ENCODE measurements around the gene IRX6. TPM values are rescaled to one million over a fixed set of nuclear protein-coding genes. Genes with fewer than 3 reads are reported as not detected.

IRX6 gene
- total RNA-seq, 2 experiments from 2014 or later = not detected

GRCh38 chr16:55379876-55380390 is 55.9 kb downstream of the IRX6 start:
- H3K36me3 Mint-ChIP-seq = no peaks in the 10 kb centered on the region
- POLR2A ChIA-PET = no interaction called here
- DNase-seq = no peak
- H3K4me3 Mint-ChIP-seq = no peak overlapping the region
- no peaks in the 10 kb centered on the region for H3K9me3 Mint-ChIP-seq
- H3K27me3 Mint-ChIP-seq = peaks cover 2% of the 10 kb centered on the region
- no peak overlapping the region for H3K27ac Mint-ChIP-seq
- no peak for ATAC-seq (ENCODE audit: low read depth)
- H3K4me1 Mint-ChIP-seq = no peaks in the 10 kb centered on the region

Other genes with a start within 250 kb of the IRX6 start
- gene MMP2, start 155.0 kb downstream of the IRX6 start, total RNA-seq = under 1 TPM; 0.28 TPM
- 1 to 10 TPM in 1 of 2 experiments, under 1 TPM in 1; 0.30 to 1.4 TPM for gene LPCAT2, start 184.9 kb downstream of the IRX6 start, total RNA-seq
- not detected for gene CAPNS2, start 242.5 kb downstream of the IRX6 start, total RNA-seq